ENCODE data around the gene ZNF558.

Gene ZNF558
- long read RNA-seq, full-length matches to known transcripts = 7 of 35 reads
- long read RNA-seq, partial matches to known transcripts = 2 of 35 reads
- long read RNA-seq, other reads (novel, unspliced or antisense) = 26 of 35 reads

DNA sequence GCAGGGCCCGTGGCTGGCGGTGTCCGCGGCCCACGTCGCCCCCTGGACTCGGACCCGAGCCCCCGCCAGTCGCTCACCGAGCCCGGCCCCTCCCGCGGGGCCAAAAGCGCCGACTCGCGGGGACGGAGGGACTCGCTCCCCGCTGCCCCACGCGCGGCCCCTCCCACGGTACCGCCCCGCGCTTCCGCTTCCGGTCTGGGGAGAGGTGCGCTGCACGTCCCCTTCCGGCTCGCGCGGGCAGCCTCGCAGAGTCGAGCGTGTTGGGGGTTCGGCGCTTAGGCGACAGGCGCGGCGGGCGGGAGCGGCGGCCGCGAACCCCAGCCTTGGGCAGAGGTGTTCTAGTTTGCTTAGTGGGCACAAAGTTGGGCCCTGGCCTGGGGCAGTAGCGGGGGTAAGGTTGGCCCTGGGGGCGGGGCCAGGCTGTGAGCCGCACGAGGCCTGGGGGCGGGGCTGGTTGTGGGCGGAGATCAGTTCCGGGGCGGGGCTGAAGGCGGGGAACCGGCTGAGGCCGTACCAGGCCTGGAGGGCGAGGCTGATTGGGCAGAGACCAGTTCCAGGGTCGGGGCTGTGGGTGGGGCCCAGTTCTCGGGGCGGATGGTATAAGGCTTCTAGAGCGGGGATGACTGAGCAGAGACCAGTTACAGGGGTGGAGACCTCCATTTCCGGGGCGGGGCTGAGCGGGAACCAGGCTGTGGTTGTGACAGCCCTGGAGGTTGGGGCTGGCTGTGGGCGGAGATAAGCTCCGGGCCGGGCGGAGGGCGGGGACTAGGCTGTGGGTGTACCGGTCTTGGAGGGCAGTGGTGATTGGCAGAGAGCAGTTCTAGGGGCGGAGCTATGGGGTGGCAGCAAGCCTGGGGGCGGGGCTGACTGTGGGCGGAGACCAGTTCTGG is at the start of gene ZNF558, which contains the start of gene MBD3L1:
Gene ZNF558 (minus strand): TSS at position 173 of the 890 bp plus-strand sequence. CDS start 9,645 bp downstream, outside the sequence.
Gene MBD3L1 (plus strand): TSS at position 246 of the 890 bp plus-strand sequence. CDS start 10,302 bp downstream, outside the sequence.
- Histone ChIP-seq H3K4me3 (replicated peaks; ENCODE audit: insufficient read depth, low read length) (peak within 1 kb of the TSS; percentile 78), H3K27me3 (ENCODE audit: insufficient read depth, poor library complexity, severe bottlenecking) (no peaks in the 10 kb centered on the region), H3K27ac (replicated peaks) (peak within 1 kb of the TSS; percentile 99)
- peak; percentile 90 to 100 for DNase-seq (ENCODE audit: low read depth in 1 of 2, low spot score in 1 of 2)
- TF ChIP-seq, protein P1, sequence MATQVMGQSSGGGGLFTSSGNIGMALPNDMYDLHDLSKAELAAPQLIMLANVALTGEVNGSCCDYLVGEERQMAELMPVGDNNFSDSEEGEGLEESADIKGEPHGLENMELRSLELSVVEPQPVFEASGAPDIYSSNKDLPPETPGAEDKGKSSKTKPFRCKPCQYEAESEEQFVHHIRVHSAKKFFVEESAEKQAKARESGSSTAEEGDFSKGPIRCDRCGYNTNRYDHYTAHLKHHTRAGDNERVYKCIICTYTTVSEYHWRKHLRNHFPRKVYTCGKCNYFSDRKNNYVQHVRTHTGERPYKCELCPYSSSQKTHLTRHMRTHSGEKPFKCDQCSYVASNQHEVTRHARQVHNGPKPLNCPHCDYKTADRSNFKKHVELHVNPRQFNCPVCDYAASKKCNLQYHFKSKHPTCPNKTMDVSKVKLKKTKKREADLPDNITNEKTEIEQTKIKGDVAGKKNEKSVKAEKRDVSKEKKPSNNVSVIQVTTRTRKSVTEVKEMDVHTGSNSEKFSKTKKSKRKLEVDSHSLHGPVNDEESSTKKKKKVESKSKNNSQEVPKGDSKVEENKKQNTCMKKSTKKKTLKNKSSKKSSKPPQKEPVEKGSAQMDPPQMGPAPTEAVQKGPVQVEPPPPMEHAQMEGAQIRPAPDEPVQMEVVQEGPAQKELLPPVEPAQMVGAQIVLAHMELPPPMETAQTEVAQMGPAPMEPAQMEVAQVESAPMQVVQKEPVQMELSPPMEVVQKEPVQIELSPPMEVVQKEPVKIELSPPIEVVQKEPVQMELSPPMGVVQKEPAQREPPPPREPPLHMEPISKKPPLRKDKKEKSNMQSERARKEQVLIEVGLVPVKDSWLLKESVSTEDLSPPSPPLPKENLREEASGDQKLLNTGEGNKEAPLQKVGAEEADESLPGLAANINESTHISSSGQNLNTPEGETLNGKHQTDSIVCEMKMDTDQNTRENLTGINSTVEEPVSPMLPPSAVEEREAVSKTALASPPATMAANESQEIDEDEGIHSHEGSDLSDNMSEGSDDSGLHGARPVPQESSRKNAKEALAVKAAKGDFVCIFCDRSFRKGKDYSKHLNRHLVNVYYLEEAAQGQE (IDR thresholded peaks at IDR 0.05; ENCODE audit: insufficient replicate concordance, low read depth) = peak; percentile 46
- TF ChIP-seq POLR2AphosphoS5 (IDR thresholded peaks at IDR 0.05; ENCODE audit: low read depth) = peak; percentile 94
- 0 out of 2 replicates have a peak, but pooled peaks have one; percentile 5 for TF ChIP-seq SPI1 (IDR thresholded peaks at IDR 0.05; ENCODE audit: borderline replicate concordance, low read depth)
- peak; percentile 94 for TF ChIP-seq GABPA (IDR thresholded peaks at IDR 0.05; ENCODE audit: low read depth)
- TF ChIP-seq, protein P2, sequence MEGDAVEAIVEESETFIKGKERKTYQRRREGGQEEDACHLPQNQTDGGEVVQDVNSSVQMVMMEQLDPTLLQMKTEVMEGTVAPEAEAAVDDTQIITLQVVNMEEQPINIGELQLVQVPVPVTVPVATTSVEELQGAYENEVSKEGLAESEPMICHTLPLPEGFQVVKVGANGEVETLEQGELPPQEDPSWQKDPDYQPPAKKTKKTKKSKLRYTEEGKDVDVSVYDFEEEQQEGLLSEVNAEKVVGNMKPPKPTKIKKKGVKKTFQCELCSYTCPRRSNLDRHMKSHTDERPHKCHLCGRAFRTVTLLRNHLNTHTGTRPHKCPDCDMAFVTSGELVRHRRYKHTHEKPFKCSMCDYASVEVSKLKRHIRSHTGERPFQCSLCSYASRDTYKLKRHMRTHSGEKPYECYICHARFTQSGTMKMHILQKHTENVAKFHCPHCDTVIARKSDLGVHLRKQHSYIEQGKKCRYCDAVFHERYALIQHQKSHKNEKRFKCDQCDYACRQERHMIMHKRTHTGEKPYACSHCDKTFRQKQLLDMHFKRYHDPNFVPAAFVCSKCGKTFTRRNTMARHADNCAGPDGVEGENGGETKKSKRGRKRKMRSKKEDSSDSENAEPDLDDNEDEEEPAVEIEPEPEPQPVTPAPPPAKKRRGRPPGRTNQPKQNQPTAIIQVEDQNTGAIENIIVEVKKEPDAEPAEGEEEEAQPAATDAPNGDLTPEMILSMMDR (IDR thresholded peaks at IDR 0.05; ENCODE audit: insufficient read depth, low read length) = no peak

GRCh38 chr19:8881512-8881911 is 49.4 kb upstream of the ZNF558 start:
- no peak overlapping the region for H3K4me3 ChIP-seq (replicated peaks; ENCODE audit: insufficient read depth, low read length)
- DNase-seq (ENCODE audit: low read depth in 1 of 2, low spot score in 1 of 2) = no peak
- TF ChIP-seq, protein P2 (IDR thresholded peaks at IDR 0.05; ENCODE audit: insufficient read depth, low read length) = no peak
- TF ChIP-seq, protein P1 (IDR thresholded peaks at IDR 0.05; ENCODE audit: insufficient replicate concordance, low read depth) = no peak
- no peak for TF ChIP-seq POLR2AphosphoS5 (IDR thresholded peaks at IDR 0.05; ENCODE audit: low read depth)
- no peak for TF ChIP-seq GABPA (IDR thresholded peaks at IDR 0.05; ENCODE audit: low read depth)
- TF ChIP-seq SPI1 (IDR thresholded peaks at IDR 0.05; ENCODE audit: borderline replicate concordance, low read depth) = no peak
- no peaks in the 10 kb centered on the region for H3K27me3 ChIP-seq (ENCODE audit: insufficient read depth, poor library complexity, severe bottlenecking)
- H3K27ac ChIP-seq (replicated peaks) = no peak overlapping the region

DNA sequence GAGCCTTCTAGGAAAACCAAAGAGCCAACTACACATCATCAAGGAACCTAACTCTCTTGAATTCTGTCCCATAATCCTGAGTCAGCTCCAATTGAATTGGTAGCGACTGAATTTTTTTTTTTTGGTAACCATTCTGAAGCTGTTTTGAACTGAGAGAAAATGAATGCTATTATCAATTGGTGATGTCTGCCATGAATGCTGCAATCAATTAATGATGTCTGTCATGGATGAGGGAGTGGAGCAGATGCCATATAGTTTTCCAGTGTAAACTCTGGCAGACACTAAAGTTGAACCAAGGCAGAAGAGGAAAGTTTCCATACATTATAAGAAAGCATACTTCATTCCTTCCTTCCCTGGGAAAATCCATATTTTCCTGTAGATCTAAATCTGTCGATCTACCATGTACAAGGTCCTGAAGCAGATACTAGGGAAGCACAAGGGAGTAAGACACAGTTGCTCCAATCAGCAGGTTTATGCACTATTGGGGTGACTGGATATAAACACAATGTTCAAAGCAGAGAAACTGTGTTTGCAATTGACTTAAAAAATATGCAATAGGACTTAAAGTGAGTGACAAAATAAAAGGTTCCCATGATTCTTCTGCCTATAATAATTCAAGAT is 48.9 kb upstream of the ZNF558 start:
- Histone ChIP-seq H3K4me3 (replicated peaks; ENCODE audit: insufficient read depth, low read length) (no peak overlapping the region), H3K27ac (replicated peaks) (no peak overlapping the region), H3K27me3 (ENCODE audit: insufficient read depth, poor library complexity, severe bottlenecking) (no peaks in the 10 kb centered on the region)
- TF ChIP-seq GABPA (IDR thresholded peaks at IDR 0.05; ENCODE audit: low read depth) (no peak), SPI1 (IDR thresholded peaks at IDR 0.05; ENCODE audit: borderline replicate concordance, low read depth) (no peak)
- TF ChIP-seq, protein P2 (IDR thresholded peaks at IDR 0.05; ENCODE audit: insufficient read depth, low read length) = no peak
- no peak for DNase-seq (ENCODE audit: low read depth in 1 of 2, low spot score in 1 of 2)
